Karpas-422 (cell line): Measurements from ENCODE around the gene ZFP69. TPM values are rescaled to one million over a fixed set of nuclear protein-coding genes. Genes with fewer than 3 reads are reported as not detected.

Experiments used
- DNase-seq: peaks from one replicate; pipeline ENCODE4 v3.0.0-alpha.2; 2015
- H2AFZ ChIP-seq: fragments of 200-600 bp; sonication (generic); 2 replicates; pipeline ENCODE4 v1.6.1; 2014; ENCODE audit warnings: antibody characterized with exemption, low read length, mixed read lengths
- H3K27ac ChIP-seq: fragments of 200-600 bp; sonication (generic); 2 replicates; pipeline ENCODE4 v1.5.1; 2014; ENCODE audit warnings: mild to moderate bottlenecking, low read length, moderate library complexity
- H3K27me3 ChIP-seq: fragments of 200-600 bp; sonication (generic); 2 replicates; pipeline ENCODE4 v1.6.1; 2014; ENCODE audit warnings: low read length, mixed read lengths
- H3K36me3 ChIP-seq: fragments of 200-600 bp; sonication (generic); 2 replicates; pipeline ENCODE4 v1.6.1; 2014; ENCODE audit warnings: low read length, mixed read lengths; ENCODE audit not compliant: insufficient read depth
- H3K4me1 ChIP-seq: fragments of 200-600 bp; sonication (generic); 2 replicates; pipeline ENCODE4 v1.6.1; 2014; ENCODE audit warnings: mild to moderate bottlenecking, low read length, mixed read lengths
- H3K4me2 ChIP-seq: fragments of 200-600 bp; sonication (generic); 2 replicates; pipeline ENCODE4 v1.6.1; 2014; ENCODE audit warnings: low read length, low read depth, mild to moderate bottlenecking; ENCODE audit not compliant: poor library complexity, severe bottlenecking
- H3K4me3 ChIP-seq: fragments of 200-600 bp; sonication (generic); 2 replicates; pipeline ENCODE4 v1.5.1; 2014; ENCODE audit warnings: mild to moderate bottlenecking, antibody characterized with exemption, low read length, mixed read lengths
- H3K79me2 ChIP-seq: fragments of 200-600 bp; sonication (generic); 2 replicates; pipeline ENCODE4 v1.6.1; 2014; ENCODE audit warnings: mild to moderate bottlenecking, low read length, mixed read lengths
- H3K9ac ChIP-seq: fragments of 200-600 bp; sonication (generic); 2 replicates; pipeline ENCODE4 v1.6.0; 2014; ENCODE audit warnings: low read length
- H3K9me2 ChIP-seq: fragments of 200-600 bp; sonication (generic), shearing (Covaris generic); replicated peaks from 2 replicates; pipeline ENCODE4 v1.6.0; 2014; ENCODE audit warnings: mild to moderate bottlenecking, low read length, moderate library complexity; ENCODE audit not compliant: insufficient read depth
- H3K9me3 ChIP-seq: fragments of 300-700, 200-600 bp; sonication (generic); 2 replicates; pipeline ENCODE4 v1.6.1; 2014; ENCODE audit warnings: low read length, mixed read lengths
- H4K20me1 ChIP-seq: fragments of 200-600 bp; sonication (generic); 2 replicates; pipeline ENCODE4 v1.6.1; 2014; ENCODE audit warnings: mild to moderate bottlenecking, antibody characterized with exemption, low read length, low read depth; ENCODE audit not compliant: insufficient read depth
- total RNA-seq: library from RNA; depleted of rRNA; stranded (reverse); fragments of >200 nt; shearing (Covaris generic); gene quantifications from 2 replicates; pipeline ENCODE4 v1.2.3, GENCODE V29; 2014; ENCODE audit warnings: low replicate concordance

Gene ZFP69
- total RNA-seq, 1 experiment from 2014 or later = 14.5 TPM

DNA sequence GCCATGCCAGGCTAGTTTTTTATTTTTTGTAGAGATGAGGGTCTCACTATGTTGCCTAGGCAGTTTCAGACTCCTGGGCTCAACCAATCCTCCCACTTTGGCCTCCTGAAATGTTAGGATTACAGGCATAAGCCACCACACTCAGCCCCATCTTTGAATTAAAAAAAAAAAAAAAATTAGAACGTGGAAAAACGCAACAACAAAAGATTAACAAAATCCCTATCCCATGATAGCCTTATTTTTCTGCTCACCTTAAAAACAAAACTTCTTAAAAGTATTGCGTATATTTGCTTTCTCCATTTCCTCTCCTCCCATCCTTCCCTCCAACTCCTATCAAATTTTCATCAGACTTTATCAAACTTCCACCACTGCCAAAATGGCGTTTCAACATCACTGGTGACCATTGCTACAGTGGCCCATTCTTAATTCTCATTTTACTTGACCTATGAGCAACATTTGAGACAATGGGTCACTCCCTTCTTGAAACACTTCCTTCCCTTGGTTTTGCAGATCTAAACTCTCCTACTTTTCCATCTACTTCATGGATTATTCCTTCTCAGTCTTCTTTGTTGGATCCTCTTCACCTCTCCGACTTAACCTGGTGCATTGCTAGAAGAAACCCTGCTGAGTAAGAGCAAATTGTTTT lies 53.8 kb downstream of the ZFP69 start:
- Histone ChIP-seq H3K36me3 (peaks cover 22% of the 10 kb centered on the region), H3K4me2 (peak overlapping the region; percentile 99), H4K20me1 (no peaks in the 10 kb centered on the region), H3K79me2 (peaks cover 10% of the 10 kb centered on the region; the same call in 1 of the 2 replicates), H3K27me3 (no peaks in the 10 kb centered on the region), H3K4me1 (peaks cover 23% of the 10 kb centered on the region), H3K9ac (peak overlapping the region; percentile 73), H3K27ac (no peak overlapping the region), H3K4me3 (peak overlapping the region; percentile 78), H3K9me3 (peaks cover 6% of the 10 kb centered on the region; the same call in 1 of the 2 replicates), H3K9me2 (no peaks in the 10 kb centered on the region), H2AFZ (peak overlapping the region; percentile 98)
- DNase-seq = no peak

DNA sequence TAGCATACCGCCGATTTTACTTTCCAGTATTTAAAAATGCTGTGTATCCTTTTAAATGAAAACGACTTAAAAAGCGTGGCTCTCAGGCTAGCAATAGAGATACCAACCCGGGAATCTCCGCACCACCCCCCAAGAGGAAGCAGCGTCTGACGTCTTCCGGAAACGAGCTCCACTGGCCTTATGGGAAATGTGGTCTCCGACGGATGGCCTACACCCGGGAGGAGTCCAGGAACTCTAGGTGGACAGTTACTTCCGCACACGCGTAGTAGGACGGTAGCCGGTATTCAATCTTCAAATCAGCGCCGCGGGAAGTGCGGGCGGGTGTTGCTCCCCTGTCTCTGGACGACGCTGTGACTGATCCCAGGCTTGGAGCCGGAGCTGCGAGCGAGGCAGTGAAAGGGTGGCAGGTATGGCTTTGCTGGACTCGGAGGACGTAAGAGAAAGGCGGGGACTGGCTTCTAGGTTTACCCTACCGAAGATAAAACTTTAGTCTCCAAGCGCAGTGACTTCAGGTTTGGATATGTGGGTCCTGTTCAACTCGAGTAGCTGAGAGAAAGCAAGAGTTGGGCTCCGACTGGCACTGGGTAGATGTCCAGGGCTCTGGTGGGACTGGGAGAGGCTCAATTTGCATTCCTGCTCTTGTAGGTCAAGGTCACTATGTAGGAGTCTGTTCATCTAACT lies 54.4 kb downstream of the ZFP69 start, which contains the start of gene ZNF684:
TSS of gene ZNF684 (plus strand) at position 257 of the 681 bp plus-strand sequence. CDS start 1,530 bp downstream, outside the sequence.
- peak within 1 kb of the TSS; percentile 78 for H3K4me3 ChIP-seq
- no peaks in the 10 kb centered on the region for H3K9me2 ChIP-seq

DNA sequence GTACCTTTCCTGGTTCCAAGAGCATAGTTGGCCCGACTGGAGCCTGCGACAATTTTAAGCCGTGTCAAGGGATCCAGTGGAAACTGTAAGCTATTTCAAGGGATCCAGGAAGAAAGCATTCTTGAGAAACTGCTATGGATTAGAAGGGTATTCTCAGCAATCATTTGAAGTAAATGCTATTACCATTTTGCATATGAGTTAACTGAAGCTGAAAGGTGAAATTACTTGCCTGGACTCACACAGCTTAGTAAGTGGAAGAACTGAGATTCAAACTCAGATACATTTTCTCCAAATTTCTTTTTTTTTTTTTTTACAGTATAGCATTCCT lies 54.9 kb downstream of the ZFP69 start:
- no peaks in the 10 kb centered on the region for H3K9me2 ChIP-seq
- peak overlapping the region; percentile 60 for H2AFZ ChIP-seq
- H4K20me1 ChIP-seq = no peaks in the 10 kb centered on the region
- peak overlapping the region; percentile 99 for H3K4me2 ChIP-seq
- peaks cover 10% of the 10 kb centered on the region; the same call in 1 of the 2 replicates for H3K79me2 ChIP-seq
- H3K36me3 ChIP-seq = peaks cover 23% of the 10 kb centered on the region
- H3K27me3 ChIP-seq = no peaks in the 10 kb centered on the region
- peak overlapping the region; percentile 78 for H3K4me3 ChIP-seq
- peak; percentile 57 for DNase-seq
- H3K9ac ChIP-seq = peak overlapping the region; percentile 73
- H3K27ac ChIP-seq = peak overlapping the region; percentile 59
- peaks cover 23% of the 10 kb centered on the region for H3K4me1 ChIP-seq
- H3K9me3 ChIP-seq = 0 out of 2 replicates have a peak, but pooled peaks cover 6% of the 10 kb centered on the region

More for the DNA sequence above, 54.4 kb downstream of the ZFP69 start, which contains the start of gene ZNF684:
- Histone ChIP-seq H3K4me2 (peak within 1 kb of the TSS; percentile 99), H3K27ac (peak within 1 kb of the TSS; percentile 59), H2AFZ (peak within 1 kb of the TSS; percentile 98), H3K9ac (peak within 1 kb of the TSS; percentile 73), H4K20me1 (no peaks in the 10 kb centered on the region), H3K27me3 (no peaks in the 10 kb centered on the region), H3K9me3 (0 out of 2 replicates have a peak, but pooled peaks cover 6% of the 10 kb centered on the region), H3K36me3 (peaks cover 23% of the 10 kb centered on the region), H3K79me2 (peaks cover 10% of the 10 kb centered on the region; the same call in 1 of the 2 replicates), H3K4me1 (peaks cover 23% of the 10 kb centered on the region)
- DNase-seq = peak; percentile 97

DNA sequence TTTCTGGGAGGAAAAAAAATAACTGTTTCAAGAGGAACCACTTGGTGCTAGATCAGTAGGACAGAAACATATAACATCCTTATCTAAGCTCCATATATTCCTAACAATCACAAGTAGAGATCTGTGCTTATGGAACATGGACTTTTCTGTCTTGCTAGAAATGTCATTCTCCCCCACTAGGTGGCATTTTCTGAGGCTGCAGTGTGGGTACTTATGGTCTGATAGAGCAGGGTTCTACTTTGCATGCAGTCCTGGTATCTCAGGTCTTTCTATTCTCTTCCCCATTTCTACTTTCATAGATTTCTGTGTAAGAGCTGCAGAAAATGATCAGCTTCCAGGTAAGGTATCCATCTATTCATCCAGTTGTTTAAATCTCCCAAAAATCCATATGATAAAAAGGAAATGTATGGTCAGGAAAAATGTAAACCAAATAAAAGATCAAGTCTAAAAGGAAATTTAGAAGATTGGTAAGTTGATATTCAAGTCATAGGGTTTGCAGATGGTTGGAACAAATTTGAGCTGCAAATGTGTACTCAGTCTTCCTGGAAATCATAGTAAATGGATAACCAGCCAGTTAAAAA lies 55.8 kb downstream of the ZFP69 start:
- Histone ChIP-seq H3K4me3 (peak overlapping the region; percentile 78; the same call in 1 of the 2 replicates), H3K79me2 (peaks cover 10% of the 10 kb centered on the region; the same call in 1 of the 2 replicates), H3K4me1 (peaks cover 23% of the 10 kb centered on the region), H4K20me1 (no peaks in the 10 kb centered on the region), H3K4me2 (peak overlapping the region; percentile 99), H3K9me2 (no peaks in the 10 kb centered on the region), H2AFZ (no peak overlapping the region), H3K27me3 (no peaks in the 10 kb centered on the region), H3K36me3 (peaks cover 23% of the 10 kb centered on the region), H3K27ac (peak overlapping the region; percentile 59), H3K9ac (peak overlapping the region; percentile 73; the same call in 1 of the 2 replicates), H3K9me3 (0 out of 2 replicates have a peak, but pooled peaks cover 6% of the 10 kb centered on the region)
- peak; percentile 91 for DNase-seq

DNA sequence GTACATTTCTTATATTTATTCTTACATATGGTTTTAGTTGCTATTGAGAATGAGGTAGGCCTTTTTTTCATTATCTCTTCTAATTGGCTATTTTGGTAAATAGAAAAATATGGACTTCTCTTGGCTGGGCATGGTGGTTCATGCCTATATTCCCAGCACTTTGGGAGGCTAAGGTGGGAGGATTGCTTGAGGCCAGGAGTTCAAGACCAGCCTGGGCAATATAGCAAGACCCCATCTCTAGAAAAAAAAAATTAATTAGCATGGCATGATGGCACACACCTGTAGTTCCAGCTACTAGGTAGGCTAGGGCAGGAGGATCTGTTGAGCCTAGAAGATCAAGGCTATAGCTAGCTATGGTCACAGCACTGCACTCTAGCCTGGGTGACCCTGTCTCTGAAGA lies 57.5 kb downstream of the ZFP69 start:
- Histone ChIP-seq H3K27me3 (no peaks in the 10 kb centered on the region), H3K36me3 (peaks cover 23% of the 10 kb centered on the region), H2AFZ (no peak overlapping the region), H3K9me3 (0 out of 2 replicates have a peak, but pooled peaks cover 6% of the 10 kb centered on the region), H3K9ac (no peak overlapping the region), H3K4me1 (peaks cover 23% of the 10 kb centered on the region), H4K20me1 (no peaks in the 10 kb centered on the region), H3K4me2 (no peak overlapping the region), H3K4me3 (no peak overlapping the region), H3K27ac (no peak overlapping the region), H3K9me2 (no peaks in the 10 kb centered on the region), H3K79me2 (peaks cover 10% of the 10 kb centered on the region; the same call in 1 of the 2 replicates)
- DNase-seq = no peak

DNA sequence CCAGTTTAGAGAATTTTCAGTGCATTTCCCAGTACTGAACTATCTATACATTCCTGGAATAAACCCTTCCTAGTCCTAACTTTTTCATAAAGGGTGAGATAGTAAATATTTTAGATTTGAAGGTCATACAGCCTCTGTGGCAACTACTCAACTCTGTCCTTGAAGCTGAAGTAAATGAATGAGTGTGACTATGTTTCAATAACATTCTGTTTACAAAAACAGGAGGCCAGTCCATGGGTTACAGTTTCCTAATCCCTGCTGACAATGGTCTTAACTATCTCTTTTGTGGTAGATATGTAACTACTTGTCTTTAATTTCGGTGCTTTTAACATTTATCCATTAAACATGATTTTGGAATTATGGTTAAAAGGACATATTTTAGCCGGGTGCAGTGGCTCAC lies 58.6 kb downstream of the ZFP69 start:
- H3K4me3 ChIP-seq = no peak overlapping the region
- no peak overlapping the region for H3K9ac ChIP-seq
- peaks cover 30% of the 10 kb centered on the region for H3K36me3 ChIP-seq
- 0 out of 2 replicates have a peak, but pooled peaks cover 5% of the 10 kb centered on the region for H3K9me3 ChIP-seq
- H2AFZ ChIP-seq = no peak overlapping the region
- no peak overlapping the region for H3K4me2 ChIP-seq
- no peaks in the 10 kb centered on the region for H3K27me3 ChIP-seq
- no peak overlapping the region for H3K27ac ChIP-seq
- no peak for DNase-seq
- no peaks in the 10 kb centered on the region for H3K9me2 ChIP-seq
- H3K79me2 ChIP-seq = peaks cover 10% of the 10 kb centered on the region; the same call in 1 of the 2 replicates
- H4K20me1 ChIP-seq = no peaks in the 10 kb centered on the region
- peaks cover 22% of the 10 kb centered on the region for H3K4me1 ChIP-seq

DNA sequence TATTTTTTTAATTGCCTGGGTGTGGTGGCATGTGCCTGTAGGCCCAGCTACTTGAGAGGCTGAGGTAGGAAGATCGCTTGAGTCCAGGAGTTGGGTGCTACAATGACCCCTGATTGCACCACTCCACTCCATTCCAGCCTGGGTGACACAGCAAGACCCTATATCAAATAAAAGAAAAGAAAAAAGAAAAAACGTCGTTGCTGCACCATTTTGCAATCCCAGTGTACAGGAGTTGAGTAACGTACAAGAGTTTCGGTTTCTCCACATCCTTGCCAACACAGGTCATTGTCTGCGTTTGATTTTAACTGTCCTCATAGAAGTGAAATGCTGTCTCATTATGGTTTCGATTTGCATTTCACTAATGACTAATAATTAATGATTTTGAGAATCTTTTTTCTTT lies 62.2 kb downstream of the ZFP69 start:
- Histone ChIP-seq H3K4me2 (no peak overlapping the region), H4K20me1 (no peaks in the 10 kb centered on the region), H3K27ac (no peak overlapping the region), H3K9me3 (peaks cover 2% of the 10 kb centered on the region; the same call in 1 of the 2 replicates), H3K9me2 (no peaks in the 10 kb centered on the region), H3K79me2 (peaks cover 3% of the 10 kb centered on the region; the same call in 1 of the 2 replicates), H3K4me3 (no peak overlapping the region), H3K27me3 (no peaks in the 10 kb centered on the region), H3K4me1 (no peaks in the 10 kb centered on the region), H3K36me3 (peaks cover 53% of the 10 kb centered on the region), H2AFZ (no peak overlapping the region), H3K9ac (no peak overlapping the region)
- DNase-seq = no peak
